Iris pigment epithelial cell (primary cell): ENCODE measurements around the gene EXD3.

ENCODE experiments used
- DNase-seq: peaks from one replicate; pipeline ENCODE4 v3.0.0-alpha.2; 2011; ENCODE audit warnings: low read depth

Gene EXD3

DNA sequence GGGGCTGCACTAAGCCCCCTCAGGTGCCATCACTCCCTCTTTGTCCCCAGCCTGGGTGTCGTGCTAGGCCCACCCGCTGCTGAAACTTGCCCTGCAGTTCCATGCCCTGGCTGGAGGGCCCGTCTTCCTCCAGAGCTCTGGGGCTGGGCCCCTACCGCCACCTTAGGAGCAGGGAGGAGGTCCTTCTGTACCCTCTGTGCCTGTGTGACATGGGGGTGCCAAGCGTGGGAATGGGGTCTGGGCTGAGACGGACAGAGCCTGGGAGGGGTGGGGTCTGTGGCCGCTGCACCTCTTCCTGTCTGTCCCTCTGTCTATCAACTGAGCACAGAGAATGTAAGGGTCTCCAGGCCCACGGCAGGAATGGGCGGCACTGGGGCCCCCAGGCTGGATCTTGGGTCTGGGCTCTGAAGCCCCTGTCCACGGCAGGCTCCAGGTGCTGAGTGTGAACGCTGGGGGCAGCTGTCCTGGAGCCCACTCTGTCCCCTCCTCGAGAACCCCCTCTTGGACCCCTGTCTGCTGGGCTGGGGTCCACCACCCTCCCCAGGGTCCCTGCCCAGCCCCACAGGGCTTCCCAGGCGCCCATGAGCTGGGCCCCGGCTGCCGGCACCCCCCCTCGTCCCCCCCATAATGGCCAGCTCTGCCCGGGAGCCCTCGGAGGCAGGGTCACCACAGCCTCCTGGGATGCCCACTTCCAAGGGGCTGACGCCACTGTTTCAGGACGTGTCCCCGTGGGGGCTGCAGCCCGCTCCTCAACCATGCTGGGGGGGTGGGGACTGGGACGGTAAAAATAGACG, 105.0 kb downstream of the EXD3 start:
- no peak for DNase-seq

- no peak for DNase-seq
Measured at GRCh38 chr9:137317021-137317717, 105.8 kb downstream of the EXD3 start.

DNA sequence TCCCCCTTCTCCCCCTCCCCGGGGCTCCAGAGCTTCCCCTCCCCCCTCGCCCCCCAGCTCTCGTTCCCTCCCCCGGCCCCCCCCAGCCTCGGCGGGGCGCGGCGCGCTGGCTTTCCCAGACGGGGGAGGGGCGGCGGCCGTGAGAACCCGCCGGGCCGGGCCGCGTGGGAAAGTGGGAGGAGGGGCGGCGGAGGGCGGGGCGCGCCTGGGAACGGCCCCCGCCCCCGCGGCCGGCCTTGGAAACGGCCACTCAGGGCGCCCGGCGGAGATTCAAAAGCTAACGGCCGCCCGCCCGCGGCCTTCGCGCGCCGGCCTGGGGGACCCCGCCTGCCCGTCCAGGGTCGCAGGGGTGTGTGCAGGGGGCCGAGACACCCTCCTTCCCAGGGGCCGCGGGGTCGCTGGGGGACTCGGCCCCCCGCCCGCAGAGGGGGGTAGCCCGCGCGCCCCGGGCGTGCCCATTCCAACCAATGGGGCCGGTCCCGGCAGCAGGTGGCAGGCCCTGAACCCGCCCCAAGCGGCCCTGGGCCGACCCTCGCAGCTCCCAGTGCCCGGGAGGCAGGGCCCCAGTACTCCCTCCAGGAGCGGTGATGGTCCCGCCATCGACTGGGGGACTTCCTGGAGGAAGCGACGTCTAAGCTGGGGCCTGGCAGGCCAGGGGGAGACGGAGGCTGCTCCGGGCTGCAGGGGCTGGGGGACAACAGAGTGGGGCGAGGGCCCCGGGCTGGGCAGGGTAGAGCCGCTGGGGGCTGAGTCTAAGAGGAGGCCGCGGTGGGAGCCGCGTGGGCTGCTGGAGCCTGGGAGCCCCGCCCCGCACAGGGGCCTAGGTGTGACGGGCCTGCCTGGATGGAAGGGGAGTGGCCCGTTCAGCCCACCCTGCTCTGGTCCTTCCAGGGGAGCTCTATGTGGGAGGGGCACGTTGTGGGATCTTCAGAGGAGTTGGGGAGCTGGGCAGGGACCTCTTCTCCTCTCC, 106.7 kb downstream of the EXD3 start:
- no peak for DNase-seq

DNA sequence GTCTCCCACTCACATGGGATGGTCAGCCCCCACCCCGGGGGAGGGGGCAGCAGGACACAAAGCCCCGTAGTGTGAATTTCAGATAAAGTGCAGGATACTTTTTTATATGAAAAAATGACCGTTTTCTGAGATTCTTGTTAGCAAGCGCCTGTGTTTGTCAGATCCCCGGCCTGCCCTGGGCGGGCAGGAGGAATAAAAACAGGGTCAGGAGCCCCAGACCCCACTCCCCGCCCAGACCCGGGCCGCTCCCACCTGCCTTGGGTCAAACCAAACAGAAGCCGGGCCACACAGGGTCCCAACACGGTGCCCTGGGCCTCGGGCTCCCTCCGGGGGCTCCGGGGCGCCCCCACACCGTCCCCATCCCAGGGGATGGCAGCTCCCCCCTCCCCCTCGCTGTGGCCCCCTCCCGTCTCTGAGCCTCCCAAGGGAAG, 107.4 kb downstream of the EXD3 start:
- DNase-seq, result no peak

- no peak for DNase-seq
Measured at GRCh38 chr9:137314561-137315560, 108.1 kb downstream of the EXD3 start.

- no peak for DNase-seq
Measured at GRCh38 chr9:137313956-137314560, 108.9 kb downstream of the EXD3 start.

GRCh38 chr9:137313326-137313936, 109.5 kb downstream of the EXD3 start:
- no peak for DNase-seq

DNA sequence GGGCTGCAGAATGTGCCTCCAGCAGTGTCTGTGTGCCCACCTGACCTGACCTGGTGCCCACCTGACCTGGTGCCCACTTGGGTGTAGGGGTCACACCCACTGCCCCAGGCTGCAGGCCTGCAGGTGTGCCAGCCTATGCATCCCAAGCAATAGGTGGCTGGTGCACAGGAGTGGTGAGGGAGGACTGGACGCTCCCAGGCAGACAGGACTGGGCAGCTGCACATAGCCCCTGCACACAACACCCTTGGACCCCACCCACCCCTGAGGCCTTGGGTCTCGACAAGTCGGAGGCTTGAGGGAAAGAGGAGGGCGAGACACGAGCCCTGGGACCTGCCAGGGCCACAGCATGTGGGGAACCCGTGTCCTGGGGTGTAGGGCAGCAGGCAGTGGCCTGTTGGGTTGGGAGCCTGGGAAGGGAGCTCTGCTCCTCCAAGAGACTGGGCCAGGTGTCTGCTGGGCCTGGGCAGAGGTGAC, 110.1 kb downstream of the EXD3 start:
- no peak for DNase-seq

- no peak for DNase-seq
Measured at GRCh38 chr9:137311986-137312851, 110.7 kb downstream of the EXD3 start.

DNA sequence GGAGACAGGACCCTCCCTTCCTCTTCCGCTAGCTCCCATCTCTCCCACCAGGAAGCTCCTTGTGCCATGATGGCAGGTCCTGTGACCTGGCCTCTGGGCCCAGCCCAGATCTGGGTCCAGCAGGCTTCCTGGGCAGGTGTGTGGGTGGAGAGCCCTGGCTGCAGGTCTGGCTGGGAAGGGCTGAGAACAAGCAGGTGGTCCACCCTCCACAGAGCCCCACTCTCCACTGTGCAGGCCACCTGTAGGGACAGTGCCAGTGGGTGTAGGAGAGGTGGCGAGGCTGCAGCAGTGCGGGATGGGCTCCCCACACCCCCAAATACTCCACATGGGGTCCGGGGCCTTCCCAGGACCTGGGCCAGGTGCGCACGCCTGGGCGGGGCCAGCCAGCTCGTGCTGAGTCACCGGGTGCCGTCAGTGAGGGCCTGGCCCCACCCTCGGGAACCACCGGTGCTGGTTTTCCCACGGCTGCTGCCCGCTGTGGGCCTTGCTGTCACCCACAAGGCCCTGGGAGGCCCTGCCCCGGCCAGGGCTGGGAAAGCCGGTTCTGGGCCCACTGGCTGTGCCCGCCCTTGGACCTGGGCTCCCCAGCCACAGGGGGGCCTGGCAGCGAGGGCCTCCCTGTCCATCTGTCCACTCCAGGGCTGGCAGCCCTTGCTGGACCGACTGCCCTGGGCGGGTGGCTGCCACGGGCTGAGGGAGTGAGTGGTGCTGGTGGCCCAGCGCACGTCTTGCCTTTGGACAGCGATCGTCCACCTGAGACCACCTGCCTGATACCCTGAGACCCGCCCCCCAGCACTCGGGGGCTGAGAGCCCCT, 111.6 kb downstream of the EXD3 start:
- DNase-seq, result peak; percentile 35

GRCh38 chr9:137310189-137311052, 112.5 kb downstream of the EXD3 start:
- no peak for DNase-seq

DNA sequence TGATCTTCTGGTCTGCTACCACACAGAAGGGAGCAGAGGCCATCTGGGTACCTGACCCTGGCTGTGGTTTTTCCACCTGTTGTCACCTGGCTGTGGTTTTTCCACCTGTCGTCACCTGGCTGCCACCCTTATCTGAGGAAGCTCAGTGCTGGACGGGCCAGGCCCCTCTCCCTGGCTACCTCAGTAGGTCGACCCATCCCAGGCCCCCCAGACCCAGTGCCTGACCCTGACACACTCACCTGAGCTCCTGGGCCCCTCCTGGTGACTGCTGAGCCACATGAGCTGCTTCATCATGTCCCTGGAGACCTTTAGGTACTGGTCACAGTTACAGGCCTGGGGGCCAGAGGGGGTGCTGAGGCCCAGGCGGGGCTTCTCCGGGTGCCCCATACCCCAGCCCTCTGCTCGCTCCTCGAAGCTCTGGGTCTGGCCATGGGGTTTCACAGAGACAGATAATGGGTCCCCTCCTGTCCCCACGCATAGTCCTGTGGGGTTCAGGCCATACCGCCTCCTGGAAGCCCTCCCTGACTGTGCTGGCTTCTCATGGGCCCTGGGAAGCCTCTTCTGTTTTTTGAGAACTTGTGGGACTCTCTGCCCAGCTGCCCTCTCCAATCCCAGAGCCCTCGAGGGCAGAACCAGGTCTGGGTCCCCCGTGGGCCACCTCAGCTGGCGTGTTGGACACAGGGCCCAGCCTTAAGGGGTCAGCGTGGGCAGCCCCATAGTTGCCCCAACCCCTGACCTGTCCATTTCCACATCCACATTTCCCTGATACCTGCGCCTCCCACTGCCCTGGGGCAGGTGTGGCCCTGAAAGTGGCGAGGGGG, 113.4 kb downstream of the EXD3 start:
- no peak for DNase-seq

DNA sequence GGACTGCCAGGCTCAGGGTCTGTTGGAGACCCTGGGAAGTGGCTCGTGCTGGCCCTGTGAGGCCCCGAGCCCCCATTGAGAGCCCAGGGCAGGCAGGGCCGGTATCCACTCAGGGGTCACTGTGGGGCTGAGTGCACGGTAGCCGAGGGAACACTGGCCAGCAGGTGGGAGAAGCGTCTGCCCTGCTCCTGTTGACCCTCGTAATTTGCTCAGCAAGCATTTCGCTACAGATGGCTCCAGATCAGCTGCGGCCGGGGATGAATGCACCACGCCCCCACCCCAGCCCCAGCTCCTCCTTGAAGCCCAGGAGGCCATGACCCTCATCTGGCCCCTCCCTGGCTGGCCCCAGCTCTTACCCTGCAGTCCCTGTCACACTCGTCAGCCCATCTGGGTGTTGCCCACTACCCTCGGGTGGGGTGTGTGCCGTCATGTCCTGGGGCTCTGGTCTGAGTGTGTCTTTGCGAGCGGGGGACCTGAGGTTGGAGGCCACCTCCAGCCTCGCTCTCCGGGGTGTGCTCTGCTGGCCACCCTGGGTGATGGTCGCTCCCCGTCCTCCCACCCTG, 114.8 kb downstream of the EXD3 start:
- no peak for DNase-seq

- DNase-seq, result no peak
Measured at GRCh38 chr9:137307255-137308056, 115.5 kb downstream of the EXD3 start.

DNA sequence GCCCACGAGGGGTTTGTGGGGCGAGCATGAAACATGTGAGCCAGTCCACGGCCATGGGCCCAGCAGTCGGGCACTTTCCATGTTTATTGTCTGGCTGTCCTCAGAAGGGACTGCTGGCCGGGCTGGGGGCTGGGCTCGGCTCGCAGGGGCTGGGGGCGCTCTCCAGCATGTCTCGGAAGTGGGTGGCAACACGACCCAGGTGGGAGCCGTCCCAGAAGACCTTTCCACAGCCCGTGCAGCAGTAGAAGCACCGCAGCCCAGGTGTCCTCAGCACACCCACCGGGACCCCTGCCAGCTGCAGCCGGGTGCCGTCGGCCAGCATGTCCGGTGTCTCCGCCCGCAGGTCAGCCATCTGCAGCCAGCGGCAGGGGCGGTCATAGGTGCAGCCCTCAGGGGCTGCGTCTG, 116.1 kb downstream of the EXD3 start:
- no peak for DNase-seq
